SK-N-SH treated with all-trans-retinoic acid at 6 μM for 48 hours (cell line): ENCODE results near the gene LEO1.

Source experiments
- ATAC-seq: fragments of 200-7000 bp; cut with Tn5 transposase; 3 replicates; pipeline ENCODE4 v1.9.1; 2020; ENCODE audit warnings: mild to moderate bottlenecking, moderate library complexity
- ARNTL ChIP-seq: fragments of 450-650 bp; formaldehyde crosslinking; IDR thresholded peaks from 2 replicates; pipeline ENCODE4 v1.5.0; 2020; ENCODE audit warnings: low read depth, mild to moderate bottlenecking, moderate library complexity, borderline replicate concordance
- CREB5 ChIP-seq: fragments of 250-450 bp; sonication (Bioruptor Pico); IDR thresholded peaks from 2 replicates; pipeline ENCODE4 v1.5.1; 2020; ENCODE audit warnings: low read depth, mild to moderate bottlenecking, moderate library complexity
- CSDC2 ChIP-seq: fragments of 250-450 bp; sonication (Bioruptor Pico); IDR thresholded peaks from 2 replicates; pipeline ENCODE4 v1.5.0; 2020; ENCODE audit warnings: mild to moderate bottlenecking, moderate library complexity
- ESRRG ChIP-seq: fragments of 250-450 bp; sonication (Bioruptor Pico); IDR thresholded peaks from 2 replicates; pipeline ENCODE4 v1.6.1; 2021; ENCODE audit warnings: mild to moderate bottlenecking
- GLIS3 ChIP-seq: fragments of 250-450 bp; sonication (Bioruptor Pico); IDR thresholded peaks from 2 replicates; pipeline ENCODE4 v1.5.0; 2020; ENCODE audit warnings: mild to moderate bottlenecking, moderate library complexity
- ISL1 ChIP-seq: fragments of 250-450 bp; sonication (Bioruptor Pico); IDR thresholded peaks from 2 replicates; pipeline ENCODE4 v2.1.2; 2022; ENCODE audit warnings: mild to moderate bottlenecking, moderate library complexity
- OSR1 ChIP-seq: fragments of 250-450 bp; sonication (Bioruptor Pico); IDR thresholded peaks from 2 replicates; pipeline ENCODE4 v1.8.0; 2022; ENCODE audit warnings: moderate library complexity, mild to moderate bottlenecking, inconsistent platforms
- PPARA ChIP-seq: fragments of 250-450 bp; sonication (Bioruptor Pico); IDR thresholded peaks from 2 replicates; pipeline ENCODE4 v1.5.0; 2020; ENCODE audit warnings: mild to moderate bottlenecking, borderline replicate concordance
- RARB ChIP-seq: fragments of 250-450 bp; sonication (Bioruptor Pico); IDR thresholded peaks from 2 replicates; pipeline ENCODE4 v1.8.0; 2021; ENCODE audit warnings: mild to moderate bottlenecking, moderate library complexity
- SNAI2 ChIP-seq: fragments of 250-450 bp; sonication (Bioruptor Pico); IDR thresholded peaks from 2 replicates; pipeline ENCODE4 v1.5.0; 2020; ENCODE audit warnings: mild to moderate bottlenecking, moderate library complexity
- TCF4 ChIP-seq: fragments of 250-450 bp; sonication (Bioruptor Pico); IDR thresholded peaks from 2 replicates; pipeline ENCODE4 v1.8.0; 2021; ENCODE audit warnings: mild to moderate bottlenecking, moderate library complexity, borderline replicate concordance
- TOX ChIP-seq: fragments of 250-450 bp; sonication (Bioruptor Pico); IDR thresholded peaks from 2 replicates; pipeline ENCODE4 v1.8.0; 2021; ENCODE audit warnings: mild to moderate bottlenecking, moderate library complexity, borderline replicate concordance
- ZC3H10 ChIP-seq: fragments of 250-450 bp; sonication (Bioruptor Pico); IDR thresholded peaks from 2 replicates; pipeline ENCODE4 v1.5.1; 2021; ENCODE audit warnings: mild to moderate bottlenecking, moderate library complexity
- ZFP3 ChIP-seq: fragments of 250-450 bp; sonication (Bioruptor Pico); IDR thresholded peaks from 2 replicates; pipeline ENCODE4 v1.5.0; 2020; ENCODE audit warnings: mild to moderate bottlenecking, moderate library complexity
- ZFP30 ChIP-seq: fragments of 450-650 bp; formaldehyde crosslinking; IDR thresholded peaks from 2 replicates; pipeline ENCODE4 v1.5.0; 2022; ENCODE audit warnings: mild to moderate bottlenecking, moderate library complexity
- ZNF565 ChIP-seq: fragments of 450-650 bp; formaldehyde crosslinking; conservative IDR thresholded peaks from 2 replicates; pipeline ENCODE4 v1.5.0; 2020; ENCODE audit warnings: low read depth, mild to moderate bottlenecking, moderate library complexity
- ZNF70 ChIP-seq: fragments of 450-650 bp; formaldehyde crosslinking; IDR thresholded peaks from 2 replicates; pipeline ENCODE4 v1.5.0; 2020; ENCODE audit warnings: mild to moderate bottlenecking, moderate library complexity
- ZNF8 ChIP-seq: fragments of 450-650 bp; formaldehyde crosslinking; IDR thresholded peaks from 2 replicates; pipeline ENCODE4 v1.5.0; 2020; ENCODE audit warnings: mild to moderate bottlenecking, moderate library complexity
- TF ChIP-seq, protein P1 (sequence below): fragments of 250-450 bp; sonication (Bioruptor Pico); IDR thresholded peaks from 2 replicates; pipeline ENCODE4 v1.8.0; 2021; ENCODE audit warnings: low read depth, mild to moderate bottlenecking, moderate library complexity, borderline replicate concordance
- TF ChIP-seq, protein P2 (sequence below): fragments of 250-450 bp; sonication (Bioruptor Pico); IDR thresholded peaks from 2 replicates; pipeline ENCODE4 v1.5.1; 2021; ENCODE audit warnings: mild to moderate bottlenecking, moderate library complexity
- TF ChIP-seq, protein P3 (sequence below): fragments of 250-450 bp; sonication (Bioruptor Pico); IDR thresholded peaks from 2 replicates; pipeline ENCODE4 v1.8.0; 2020; ENCODE audit warnings: mild to moderate bottlenecking, moderate library complexity, borderline replicate concordance
- TF ChIP-seq, protein P4 (sequence below): fragments of 250-450 bp; sonication (Bioruptor Pico); IDR thresholded peaks from 2 replicates; pipeline ENCODE4 v1.5.0; 2020; ENCODE audit warnings: mild to moderate bottlenecking, moderate library complexity

LEO1 gene

GRCh38 chr15:51967583-51967982 lies 4.0 kb downstream of the LEO1 start:
- no peak for ATAC-seq
- TF ChIP-seq SNAI2 (CRISPR knock-in tag) (no peak), GLIS3 (CRISPR knock-in tag) (no peak), ZFP30 (CRISPR knock-in tag) (no peak), ZC3H10 (no peak), ZNF8 (no peak), ZNF70 (CRISPR knock-in tag) (no peak), PPARA (CRISPR knock-in tag) (no peak), ISL1 (CRISPR knock-in tag) (no peak), OSR1 (CRISPR knock-in tag) (no peak), CREB5 (CRISPR knock-in tag) (no peak), ARNTL (CRISPR knock-in tag) (no peak), ZNF565 (CRISPR knock-in tag) (no peak), ZFP3 (no peak)
- TF ChIP-seq, protein P1, sequence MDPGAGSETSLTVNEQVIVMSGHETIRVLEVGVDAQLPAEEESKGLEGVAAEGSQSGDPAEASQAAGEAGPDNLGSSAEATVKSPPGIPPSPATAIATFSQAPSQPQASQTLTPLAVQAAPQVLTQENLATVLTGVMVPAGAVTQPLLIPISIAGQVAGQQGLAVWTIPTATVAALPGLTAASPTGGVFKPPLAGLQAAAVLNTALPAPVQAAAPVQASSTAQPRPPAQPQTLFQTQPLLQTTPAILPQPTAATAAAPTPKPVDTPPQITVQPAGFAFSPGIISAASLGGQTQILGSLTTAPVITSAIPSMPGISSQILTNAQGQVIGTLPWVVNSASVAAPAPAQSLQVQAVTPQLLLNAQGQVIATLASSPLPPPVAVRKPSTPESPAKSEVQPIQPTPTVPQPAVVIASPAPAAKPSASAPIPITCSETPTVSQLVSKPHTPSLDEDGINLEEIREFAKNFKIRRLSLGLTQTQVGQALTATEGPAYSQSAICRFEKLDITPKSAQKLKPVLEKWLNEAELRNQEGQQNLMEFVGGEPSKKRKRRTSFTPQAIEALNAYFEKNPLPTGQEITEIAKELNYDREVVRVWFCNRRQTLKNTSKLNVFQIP: no peak

DNA sequence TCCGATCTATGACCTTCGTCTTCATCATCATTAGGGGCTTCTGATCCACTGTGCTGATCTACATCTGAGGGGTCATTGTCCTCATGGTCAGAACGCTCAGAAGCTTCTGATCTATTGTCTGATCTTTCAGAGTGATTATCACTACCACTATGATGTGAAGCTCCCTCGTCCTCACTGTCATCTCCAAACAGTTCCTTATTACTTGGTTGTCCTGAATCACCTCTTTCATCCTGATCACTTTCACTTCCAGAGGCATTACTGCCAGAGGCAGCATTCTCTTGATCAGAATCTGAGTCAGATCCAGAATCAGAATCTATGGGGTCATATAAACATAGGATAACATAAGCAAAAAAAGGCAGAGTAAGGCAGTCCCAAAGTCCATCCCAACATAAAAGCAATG lies 5.4 kb downstream of the LEO1 start:
- ATAC-seq: no peak
- no peak for TF ChIP-seq SNAI2 (CRISPR knock-in tag)
- no peak for TF ChIP-seq TOX (CRISPR knock-in tag)

DNA sequence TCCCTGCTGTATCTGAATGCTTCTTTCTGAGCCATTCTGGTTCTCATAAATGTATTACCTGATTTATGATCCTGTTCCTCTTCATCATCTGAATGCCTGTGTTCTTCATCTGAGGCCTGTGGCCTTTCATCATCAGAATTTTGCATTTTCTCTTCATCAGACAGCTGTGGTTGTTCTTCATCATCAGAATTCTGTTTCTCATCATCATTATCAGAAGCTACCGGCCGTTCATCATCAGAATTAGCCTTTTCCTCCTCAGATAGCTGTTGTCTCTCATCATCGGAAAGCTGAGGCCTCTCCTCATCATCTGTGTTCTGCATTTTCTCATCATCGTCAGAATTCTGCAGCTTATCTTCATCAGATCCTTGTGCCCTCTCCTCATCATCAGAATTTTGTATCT lies 5.9 kb downstream of the LEO1 start:
- ATAC-seq: no peak
- TF ChIP-seq ARNTL (CRISPR knock-in tag) (no peak), PPARA (CRISPR knock-in tag) (no peak), CREB5 (CRISPR knock-in tag) (no peak), ISL1 (CRISPR knock-in tag) (no peak), CSDC2 (CRISPR knock-in tag) (no peak), ZNF565 (CRISPR knock-in tag) (no peak)
- TF ChIP-seq, protein P1: no peak
- TF ChIP-seq, protein P2, sequence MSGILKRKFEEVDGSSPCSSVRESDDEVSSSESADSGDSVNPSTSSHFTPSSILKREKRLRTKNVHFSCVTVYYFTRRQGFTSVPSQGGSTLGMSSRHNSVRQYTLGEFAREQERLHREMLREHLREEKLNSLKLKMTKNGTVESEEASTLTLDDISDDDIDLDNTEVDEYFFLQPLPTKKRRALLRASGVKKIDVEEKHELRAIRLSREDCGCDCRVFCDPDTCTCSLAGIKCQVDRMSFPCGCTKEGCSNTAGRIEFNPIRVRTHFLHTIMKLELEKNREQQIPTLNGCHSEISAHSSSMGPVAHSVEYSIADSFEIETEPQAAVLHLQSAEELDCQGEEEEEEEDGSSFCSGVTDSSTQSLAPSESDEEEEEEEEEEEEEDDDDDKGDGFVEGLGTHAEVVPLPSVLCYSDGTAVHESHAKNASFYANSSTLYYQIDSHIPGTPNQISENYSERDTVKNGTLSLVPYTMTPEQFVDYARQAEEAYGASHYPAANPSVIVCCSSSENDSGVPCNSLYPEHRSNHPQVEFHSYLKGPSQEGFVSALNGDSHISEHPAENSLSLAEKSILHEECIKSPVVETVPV (CRISPR knock-in tag): no peak

GRCh38 chr15:51955504-51955903 lies 16.1 kb downstream of the LEO1 start:
- ATAC-seq: no peak
- TF ChIP-seq, protein P3, sequence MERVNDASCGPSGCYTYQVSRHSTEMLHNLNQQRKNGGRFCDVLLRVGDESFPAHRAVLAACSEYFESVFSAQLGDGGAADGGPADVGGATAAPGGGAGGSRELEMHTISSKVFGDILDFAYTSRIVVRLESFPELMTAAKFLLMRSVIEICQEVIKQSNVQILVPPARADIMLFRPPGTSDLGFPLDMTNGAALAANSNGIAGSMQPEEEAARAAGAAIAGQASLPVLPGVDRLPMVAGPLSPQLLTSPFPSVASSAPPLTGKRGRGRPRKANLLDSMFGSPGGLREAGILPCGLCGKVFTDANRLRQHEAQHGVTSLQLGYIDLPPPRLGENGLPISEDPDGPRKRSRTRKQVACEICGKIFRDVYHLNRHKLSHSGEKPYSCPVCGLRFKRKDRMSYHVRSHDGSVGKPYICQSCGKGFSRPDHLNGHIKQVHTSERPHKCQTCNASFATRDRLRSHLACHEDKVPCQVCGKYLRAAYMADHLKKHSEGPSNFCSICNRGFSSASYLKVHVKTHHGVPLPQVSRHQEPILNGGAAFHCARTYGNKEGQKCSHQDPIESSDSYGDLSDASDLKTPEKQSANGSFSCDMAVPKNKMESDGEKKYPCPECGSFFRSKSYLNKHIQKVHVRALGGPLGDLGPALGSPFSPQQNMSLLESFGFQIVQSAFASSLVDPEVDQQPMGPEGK (CRISPR knock-in tag): no peak
- no peak for TF ChIP-seq TOX (CRISPR knock-in tag)
- TF ChIP-seq CSDC2 (CRISPR knock-in tag): no peak
- no peak for TF ChIP-seq ISL1 (CRISPR knock-in tag)
- no peak for TF ChIP-seq ZC3H10
- TF ChIP-seq PPARA (CRISPR knock-in tag): no peak
- no peak for TF ChIP-seq RARB (CRISPR knock-in tag)
- TF ChIP-seq ZNF8: no peak
- TF ChIP-seq ESRRG (CRISPR knock-in tag): no peak
- TF ChIP-seq OSR1 (CRISPR knock-in tag): no peak
- TF ChIP-seq GLIS3 (CRISPR knock-in tag): no peak
- TF ChIP-seq, protein P4, sequence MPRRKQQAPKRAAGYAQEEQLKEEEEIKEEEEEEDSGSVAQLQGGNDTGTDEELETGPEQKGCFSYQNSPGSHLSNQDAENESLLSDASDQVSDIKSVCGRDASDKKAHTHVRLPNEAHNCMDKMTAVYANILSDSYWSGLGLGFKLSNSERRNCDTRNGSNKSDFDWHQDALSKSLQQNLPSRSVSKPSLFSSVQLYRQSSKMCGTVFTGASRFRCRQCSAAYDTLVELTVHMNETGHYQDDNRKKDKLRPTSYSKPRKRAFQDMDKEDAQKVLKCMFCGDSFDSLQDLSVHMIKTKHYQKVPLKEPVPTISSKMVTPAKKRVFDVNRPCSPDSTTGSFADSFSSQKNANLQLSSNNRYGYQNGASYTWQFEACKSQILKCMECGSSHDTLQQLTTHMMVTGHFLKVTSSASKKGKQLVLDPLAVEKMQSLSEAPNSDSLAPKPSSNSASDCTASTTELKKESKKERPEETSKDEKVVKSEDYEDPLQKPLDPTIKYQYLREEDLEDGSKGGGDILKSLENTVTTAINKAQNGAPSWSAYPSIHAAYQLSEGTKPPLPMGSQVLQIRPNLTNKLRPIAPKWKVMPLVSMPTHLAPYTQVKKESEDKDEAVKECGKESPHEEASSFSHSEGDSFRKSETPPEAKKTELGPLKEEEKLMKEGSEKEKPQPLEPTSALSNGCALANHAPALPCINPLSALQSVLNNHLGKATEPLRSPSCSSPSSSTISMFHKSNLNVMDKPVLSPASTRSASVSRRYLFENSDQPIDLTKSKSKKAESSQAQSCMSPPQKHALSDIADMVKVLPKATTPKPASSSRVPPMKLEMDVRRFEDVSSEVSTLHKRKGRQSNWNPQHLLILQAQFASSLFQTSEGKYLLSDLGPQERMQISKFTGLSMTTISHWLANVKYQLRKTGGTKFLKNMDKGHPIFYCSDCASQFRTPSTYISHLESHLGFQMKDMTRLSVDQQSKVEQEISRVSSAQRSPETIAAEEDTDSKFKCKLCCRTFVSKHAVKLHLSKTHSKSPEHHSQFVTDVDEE: no peak
- no peak for TF ChIP-seq CREB5 (CRISPR knock-in tag)
- TF ChIP-seq TCF4 (CRISPR knock-in tag): no peak
